GM13977 (cell line): ENCODE results near the gene EIF4E1B.
A peak's percentile ranks its signal among the peaks of the same experiment; 100 is the strongest.

Source experiments
- DNase-seq: peaks from one replicate; pipeline ENCODE4 v3.0.0; 2012; ENCODE audit warnings: low spot score
- CTCF ChIP-seq: IDR thresholded peaks from 2 replicates; pipeline ENCODE4 v1.5.1; 2012; ENCODE audit warnings: mild to moderate bottlenecking, control low read depth; ENCODE audit not compliant: insufficient read depth; ENCODE audit errors: extremely low read depth, missing control alignments
- in situ Hi-C: fragments of 300-500 bp; cut with MboI; formaldehyde crosslinking; loops from one replicate; pipeline ENCODE4 v1.12.0; 2022; ENCODE audit warnings: low sequenced_read_pairs, low pct_unique_long_range_greater_than_20kb, mixed read lengths, inconsistent platforms; ENCODE audit not compliant: unreplicated experiment

Gene EIF4E1B

GRCh38 chr5:176656467-176656990 lies 26.1 kb downstream of the EIF4E1B start:
- TF ChIP-seq CTCF = no peak
- no peak for DNase-seq
- in situ Hi-C loops = loop anchor here (25.0 kb wide), 1 partner anchor 456 kb away; no protein-coding TSS in a partner anchor

- peak; percentile 80 for DNase-seq
- in situ Hi-C loops = loop anchor here (25.0 kb wide), 1 partner anchor 454 kb away; no protein-coding TSS in a partner anchor
- TF ChIP-seq CTCF = peak; percentile 94
These were observed 27.6 kb downstream of the EIF4E1B start for GRCh38 chr5:176658007-176658599.

DNA sequence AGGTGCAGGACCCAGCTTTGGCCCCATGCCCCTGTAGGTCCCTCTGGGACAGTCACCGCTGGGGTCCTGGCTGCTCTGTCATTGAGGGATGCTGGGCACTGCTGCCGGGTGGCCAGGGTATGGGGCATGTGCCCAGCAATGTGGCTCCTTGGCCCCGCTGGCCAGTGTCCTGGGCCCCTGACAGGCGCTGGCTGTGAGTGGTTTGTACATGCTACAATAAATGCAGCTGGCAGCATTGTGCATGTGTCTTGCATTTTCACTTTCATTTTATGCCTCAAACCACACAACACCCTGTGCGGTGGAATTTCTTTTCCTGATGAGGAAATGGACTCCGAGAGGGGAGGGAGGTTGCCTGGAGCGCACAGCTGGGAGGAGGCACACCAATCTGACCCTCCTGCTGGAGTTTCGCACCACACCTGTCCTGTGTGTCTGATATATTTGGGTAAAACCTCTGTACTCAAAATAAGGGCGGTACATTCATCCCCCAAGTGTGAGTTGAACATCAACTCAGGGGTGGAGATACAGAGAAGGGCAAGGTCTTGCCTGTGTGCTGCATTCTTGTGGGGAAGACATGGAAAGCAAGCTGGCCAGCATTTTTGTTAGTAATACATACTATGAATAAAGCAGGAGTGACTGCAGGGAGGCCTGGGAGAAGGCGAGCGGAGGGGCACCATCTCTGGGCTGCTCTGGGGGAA lies 28.5 kb downstream of the EIF4E1B start:
- in situ Hi-C loops = loop anchor here (25.0 kb wide), 1 partner anchor 453 kb away; no protein-coding TSS in a partner anchor
- no peak for TF ChIP-seq CTCF
- DNase-seq = no peak

DNA sequence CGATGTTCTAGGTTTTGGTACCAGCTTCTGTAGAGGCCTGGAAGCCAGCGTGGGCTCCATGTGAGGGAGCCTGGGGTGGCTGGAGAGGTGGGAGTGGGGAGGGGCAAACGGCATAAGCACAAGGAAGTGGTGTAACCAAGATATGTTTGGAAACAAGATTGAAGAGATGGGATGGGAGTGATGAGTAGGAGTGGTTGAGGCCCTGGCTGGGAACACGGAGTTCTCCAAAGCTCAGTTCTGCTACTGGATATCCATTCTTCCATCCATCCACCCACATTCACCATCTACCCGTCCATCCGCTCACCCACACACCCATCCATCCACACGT lies 29.0 kb downstream of the EIF4E1B start:
- no peak for DNase-seq
- TF ChIP-seq CTCF = no peak
- in situ Hi-C loops = loop anchor here (25.0 kb wide), 1 partner anchor 453 kb away; no protein-coding TSS in a partner anchor

DNA sequence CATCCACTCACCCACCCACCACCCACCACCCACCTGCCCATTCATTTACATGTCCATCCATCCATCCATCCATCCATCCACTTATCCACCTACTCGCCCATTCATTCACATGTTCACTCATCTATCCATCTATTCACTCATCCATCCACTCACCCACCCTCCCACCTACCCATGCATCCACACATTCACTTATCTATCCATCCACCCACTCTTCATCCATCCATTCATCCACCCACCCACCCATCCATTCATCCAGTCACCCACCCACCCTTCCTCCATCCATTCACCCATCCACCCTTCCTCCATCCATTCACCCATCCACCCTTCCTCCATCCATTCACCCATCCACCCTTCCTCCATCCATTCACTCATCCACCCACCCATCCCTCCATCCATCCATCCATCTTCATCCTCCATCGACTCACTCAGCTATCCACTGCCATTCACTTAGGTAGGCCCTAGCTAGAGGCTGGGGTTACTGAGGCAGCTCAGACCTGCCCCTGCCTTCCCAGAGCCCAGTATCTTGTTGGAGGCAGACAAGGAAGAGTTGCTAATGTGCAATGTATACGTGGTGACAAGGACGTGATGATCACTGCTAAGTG lies 29.5 kb downstream of the EIF4E1B start:
- TF ChIP-seq CTCF = no peak
- in situ Hi-C loops = loop anchor here (10.0 to 25.0 kb wide), 2 partner anchors 295 to 452 kb away; no protein-coding TSS in a partner anchor
- DNase-seq = no peak

DNA sequence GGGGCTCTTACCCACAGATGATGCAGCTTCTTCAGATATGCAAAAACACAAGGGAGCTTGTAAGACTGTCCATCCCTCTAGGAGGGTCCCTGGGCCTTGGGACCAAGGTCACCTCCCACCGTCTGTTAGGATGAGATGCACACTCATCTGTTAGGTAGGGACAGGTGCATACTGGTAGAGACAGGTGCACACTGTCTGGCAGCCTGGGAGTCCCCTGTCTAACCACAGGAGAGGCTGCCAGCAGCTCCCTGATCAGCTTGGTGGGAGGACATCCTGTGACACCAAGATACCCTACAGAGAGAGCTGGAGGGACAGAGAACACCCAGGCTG lies 30.0 kb downstream of the EIF4E1B start:
- in situ Hi-C loops = loop anchor here (10.0 to 25.0 kb wide), 2 partner anchors 294 to 452 kb away; no protein-coding TSS in a partner anchor

More for the DNA sequence above, 30.0 kb downstream of the EIF4E1B start:
- TF ChIP-seq CTCF = no peak
- DNase-seq = no peak
